Activated T-cell treated with anti-CD3 and anti-CD28 coated beads for 4 hours (primary cell): ENCODE data around the gene GPHA2.

Experiments
- DNase-seq: peaks from one replicate; pipeline ENCODE4 v3.0.0-alpha.2; 2020

The GPHA2 gene

DNA sequence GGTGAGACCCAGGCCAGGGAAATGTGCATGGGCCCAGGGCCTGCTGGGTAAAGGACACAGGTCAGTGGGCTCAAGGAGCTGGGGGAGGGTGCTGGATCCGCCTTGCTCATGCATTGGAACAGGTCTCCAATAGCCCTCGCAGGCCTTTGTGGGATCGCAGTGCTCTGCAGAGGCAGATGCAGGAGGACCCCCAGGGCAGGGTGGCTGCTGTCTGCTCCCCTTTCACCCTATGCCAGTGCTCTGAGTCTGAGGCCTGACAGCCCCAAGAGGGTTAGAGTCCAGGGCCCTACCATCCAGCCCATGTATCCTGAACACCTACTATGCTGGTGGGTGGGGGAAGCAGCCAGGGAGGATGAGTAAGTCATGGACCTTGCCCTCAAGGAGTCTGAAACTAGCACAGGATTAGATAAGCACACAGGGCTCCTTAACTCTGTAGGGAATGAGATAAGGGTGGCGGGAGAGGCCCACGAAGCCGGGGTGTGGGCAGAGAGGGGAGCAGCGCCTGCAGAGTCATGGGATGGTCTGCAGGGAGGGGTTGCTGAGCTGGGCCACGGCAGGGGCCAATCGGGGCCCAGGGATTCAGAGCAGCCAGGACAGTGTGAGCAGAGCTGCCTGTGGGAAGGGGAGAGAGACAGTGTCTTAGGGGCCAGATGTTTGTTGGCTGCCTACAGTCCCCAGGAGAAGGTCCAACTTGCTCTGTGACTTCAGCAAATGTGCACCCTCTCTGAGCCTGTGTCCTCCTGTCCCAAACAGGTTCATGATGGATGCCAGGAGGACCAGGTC, 46.8 kb downstream of the GPHA2 start:
- no peak for DNase-seq

DNA sequence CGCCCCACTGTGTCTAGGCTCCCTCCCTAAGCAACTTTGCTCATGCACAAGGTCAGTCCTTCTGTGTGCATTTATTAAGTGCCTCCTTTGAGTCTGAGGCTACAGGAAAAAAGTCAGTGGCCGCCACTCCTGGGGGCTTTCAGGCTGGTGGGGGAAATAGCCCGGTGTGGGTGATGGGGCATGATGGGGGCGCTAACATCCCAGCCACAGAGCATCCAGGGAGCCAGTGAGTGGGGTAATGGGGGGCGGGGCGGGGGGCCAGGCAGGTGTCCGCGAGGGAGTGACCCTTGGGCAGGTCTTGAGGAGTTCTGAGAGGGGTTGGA, 47.3 kb downstream of the GPHA2 start:
- DNase-seq: no peak

DNA sequence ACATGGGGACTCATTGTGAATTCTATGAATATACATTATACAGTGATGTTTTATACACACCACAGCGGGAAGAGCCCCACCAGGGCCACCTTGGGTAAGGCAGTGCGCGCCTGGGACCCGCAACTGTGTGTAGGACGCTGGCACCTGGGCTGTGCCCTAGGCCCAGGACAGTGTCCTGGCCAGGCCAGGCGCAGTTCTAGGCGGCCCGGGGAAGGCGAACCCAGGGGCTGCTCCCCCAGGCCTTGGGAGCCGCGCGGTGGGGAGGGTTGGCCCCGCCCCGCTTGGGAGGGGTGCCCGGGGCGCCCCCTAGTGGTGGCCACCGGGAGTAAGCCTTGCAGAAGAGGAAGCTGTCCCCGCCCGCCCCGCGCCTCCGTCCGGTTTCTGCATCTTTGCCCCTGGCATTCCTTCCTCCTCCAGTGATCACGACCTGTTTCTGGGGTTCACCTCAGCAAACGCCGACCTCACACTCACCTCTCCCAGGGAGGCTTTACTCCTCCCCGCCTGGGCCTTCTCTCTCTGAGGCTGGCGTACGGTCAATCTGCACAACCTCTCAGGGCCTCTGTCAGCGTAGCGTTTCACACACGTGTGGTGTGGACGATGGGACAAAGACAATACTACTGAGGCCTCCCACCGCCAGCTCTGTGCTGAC, 47.8 kb downstream of the GPHA2 start:
- peak; percentile 77 for DNase-seq

DNA sequence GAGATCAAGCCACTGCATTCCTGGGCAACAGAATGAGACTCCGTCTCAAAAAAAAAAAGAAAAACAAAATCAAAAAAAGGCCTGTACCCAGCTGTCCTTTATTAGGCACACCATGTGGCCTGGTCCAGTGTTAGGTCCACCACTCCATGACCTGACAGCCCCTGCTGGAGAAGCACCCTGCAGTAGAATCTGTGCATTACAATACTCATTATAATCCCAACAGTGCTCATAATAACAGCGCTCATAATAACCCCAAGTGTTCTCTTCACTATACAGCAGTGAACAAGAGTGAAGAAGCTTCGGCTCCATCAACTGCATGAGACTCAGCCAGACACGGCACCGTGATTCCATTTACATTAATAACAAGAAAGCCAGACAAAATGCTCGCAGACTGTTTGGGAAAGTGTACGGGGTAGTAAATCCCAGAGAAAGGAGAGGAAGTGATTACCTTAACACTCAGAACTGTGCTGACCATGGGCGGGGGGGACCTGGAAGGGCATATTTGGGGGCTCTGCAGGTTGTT, 48.4 kb downstream of the GPHA2 start:
- no peak for DNase-seq

DNA sequence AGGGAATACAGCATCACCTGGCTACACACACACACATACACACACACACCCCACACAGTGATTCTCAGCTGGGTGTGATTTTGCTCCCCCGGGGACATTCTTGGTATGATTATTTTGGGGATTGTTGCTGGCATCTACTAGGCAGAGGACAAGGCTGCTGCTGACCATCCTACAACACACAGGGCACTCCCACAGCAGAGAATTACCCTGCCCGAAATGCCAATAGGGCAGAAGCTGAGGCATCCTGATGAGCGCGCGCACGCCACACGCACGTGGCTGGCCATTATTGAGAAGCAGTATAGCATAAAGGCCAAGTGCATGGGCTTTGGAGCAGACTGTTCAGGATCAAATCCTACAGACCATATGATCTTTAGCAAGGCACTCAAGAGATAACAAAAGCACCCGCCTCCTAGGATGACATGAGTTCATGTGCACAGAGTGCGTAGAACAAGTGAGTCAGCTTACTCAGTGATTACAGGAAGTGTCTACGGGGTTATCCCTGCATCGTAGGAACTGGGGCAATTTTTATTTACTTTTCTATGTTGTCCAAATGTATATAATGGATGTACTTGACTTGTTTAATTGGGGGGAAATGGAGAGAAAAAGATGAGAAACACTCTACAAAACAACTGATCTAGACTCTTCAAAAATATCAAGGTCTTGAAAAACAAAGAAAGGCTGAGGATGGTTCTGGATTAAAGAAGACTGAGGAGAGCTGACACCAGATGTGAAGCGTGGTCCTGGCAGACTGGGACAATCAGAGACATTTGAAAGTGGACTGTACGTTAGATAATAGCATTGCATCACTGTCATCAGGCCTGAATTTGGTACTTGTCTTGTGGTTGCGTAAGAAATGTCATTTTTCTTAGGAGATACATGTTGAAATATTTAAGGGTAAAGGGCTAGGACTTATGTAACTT, 50.1 kb downstream of the GPHA2 start:
- no peak for DNase-seq
